IMR-90 (cell line): Measurements from ENCODE around the gene PYY. TPM values are rescaled to one million over a fixed set of nuclear protein-coding genes. Genes with fewer than 3 reads are reported as not detected.
A peak's percentile ranks its signal among the peaks of the same experiment; 100 is the strongest.

Experiments
- ATAC-seq: fragments of 200-7000 bp; cut with Tn5 transposase; 2 replicates; pipeline ENCODE4 v1.9.1; 2020; ENCODE audit warnings: low read depth, mild to moderate bottlenecking, moderate library complexity
- BruUV-seq: library from RNA; stranded (reverse); fragments of 400-500 nt; replicated peaks from 2 replicates; lab custom pipeline; 2021; lab: Mats Ljungman, UMichigan
- CTCF ChIA-PET: fragments of 300-600 bp; formaldehyde crosslinking; extraction: SDS; loops from one replicate; lab custom pipeline; 2021; ENCODE audit warnings: antibody characterized with exemption; lab: Yijun Ruan, JAX
- POLR2A ChIA-PET: fragments of 300-600 bp; sonication (Branson Sonifier 250); formaldehyde crosslinking; loops from one replicate; lab custom pipeline; 2022; ENCODE audit warnings: antibody characterized with exemption; ENCODE audit not compliant: unreplicated experiment; lab: Charles Lee
- DNase-seq: peaks from one replicate; pipeline ENCODE4 v3.0.0; 2013
- H2AFZ ChIP-seq: replicated peaks from 2 replicates; pipeline ENCODE3; 2013; ENCODE audit warnings: low read length, mild to moderate bottlenecking; ENCODE audit not compliant: poor library complexity
- H2AK5ac ChIP-seq: 2 replicates; pipeline ENCODE4 v1.6.1; 2013; ENCODE audit warnings: low read depth, low read length, inconsistent platforms
- H2AK9ac ChIP-seq: replicated peaks from 2 replicates; pipeline ENCODE3; 2013; ENCODE audit warnings: mild to moderate bottlenecking, low read depth, low read length, moderate library complexity; ENCODE audit not compliant: poor library complexity
- H2BK120ac ChIP-seq: 2 replicates; pipeline ENCODE4 v1.6.1; 2013; ENCODE audit warnings: low read depth, low read length, inconsistent platforms
- H2BK15ac ChIP-seq: 3 replicates; pipeline ENCODE4 v1.6.1; 2013; ENCODE audit warnings: low read depth, low read length, inconsistent platforms
- H2BK20ac ChIP-seq: 2 replicates; pipeline ENCODE4 v1.6.1; 2013; ENCODE audit warnings: low read depth, mild to moderate bottlenecking, inconsistent platforms, low read length, moderate library complexity
- H2BK5ac ChIP-seq: 2 replicates; pipeline ENCODE4 v1.6.1; 2013; ENCODE audit warnings: mild to moderate bottlenecking, low read depth, low read length, inconsistent platforms; ENCODE audit not compliant: poor library complexity, severe bottlenecking
- H3K14ac ChIP-seq: replicated peaks from 2 replicates; pipeline ENCODE4 v1.6.1; 2013; ENCODE audit warnings: low read depth, low read length, inconsistent platforms
- H3K18ac ChIP-seq: 2 replicates; pipeline ENCODE4 v1.6.1; 2013; ENCODE audit warnings: low read depth, low read length, control low read depth
- H3K23ac ChIP-seq: 2 replicates; pipeline ENCODE4 v1.6.1; 2013; ENCODE audit warnings: low read depth, low read length, inconsistent platforms
- H3K27ac ChIP-seq: 2 replicates; pipeline ENCODE4 v1.5.1; 2013; ENCODE audit warnings: mild to moderate bottlenecking, control low read depth, low read length; ENCODE audit not compliant: insufficient read depth
- H3K27me3 ChIP-seq: 2 replicates; pipeline ENCODE4 v1.6.1; 2013; ENCODE audit warnings: low read length; ENCODE audit not compliant: control insufficient read depth, insufficient read depth
- H3K36me3 ChIP-seq: 2 replicates; pipeline ENCODE4 v1.6.1; 2013; ENCODE audit warnings: low read length, mixed read lengths; ENCODE audit not compliant: control insufficient read depth, insufficient read depth
- H3K4ac ChIP-seq: 2 replicates; pipeline ENCODE4 v1.6.1; 2013; ENCODE audit warnings: low read depth, low read length, inconsistent platforms
- H3K4me1 ChIP-seq: 2 replicates; pipeline ENCODE4 v1.6.1; 2013; ENCODE audit warnings: low read length, mixed read lengths; ENCODE audit not compliant: control insufficient read depth, insufficient read depth
- H3K4me2 ChIP-seq: 2 replicates; pipeline ENCODE4 v1.6.1; 2013; ENCODE audit warnings: low read depth, mild to moderate bottlenecking, control low read depth, low read length, moderate library complexity
- H3K4me3 ChIP-seq: 2 replicates; pipeline ENCODE4 v1.5.1; 2013; ENCODE audit warnings: low read depth, mild to moderate bottlenecking, control low read depth, low read length, moderate library complexity; ENCODE audit not compliant: insufficient read depth
- H3K56ac ChIP-seq: 2 replicates; pipeline ENCODE4 v1.6.1; 2013; ENCODE audit warnings: low read length, inconsistent platforms; ENCODE audit not compliant: insufficient read depth; ENCODE audit errors: extremely low read depth
- H3K79me1 ChIP-seq, 2 experiments: 2 replicates each; pipeline ENCODE4 v1.6.1; 2013; ENCODE audit warnings: low read length in 2 of 2, inconsistent platforms in 1 of 2, low read depth in 1 of 2
- H3K9ac ChIP-seq: 2 replicates; pipeline ENCODE4 v1.6.1; 2013; ENCODE audit warnings: low read depth, low read length, control low read depth
- H3K9me1 ChIP-seq: 2 replicates; pipeline ENCODE4 v1.6.1; 2013; ENCODE audit warnings: low read length, inconsistent platforms; ENCODE audit not compliant: insufficient read depth
- H3K9me3 ChIP-seq: 2 replicates; pipeline ENCODE4 v1.6.1; 2013; ENCODE audit warnings: low read length; ENCODE audit not compliant: control insufficient read depth, insufficient read depth
- H4K20me1 ChIP-seq: 2 replicates; pipeline ENCODE4 v1.6.1; 2013; ENCODE audit warnings: low read length, inconsistent platforms; ENCODE audit not compliant: insufficient read depth
- H4K5ac ChIP-seq: 2 replicates; pipeline ENCODE4 v1.6.1; 2013; ENCODE audit warnings: mild to moderate bottlenecking, low read depth, low read length, control low read depth
- H4K8ac ChIP-seq, 2 experiments: 2 replicates each; pipeline ENCODE4 v1.6.1; 2013; ENCODE audit warnings: low read depth in 2 of 2, low read length in 2 of 2, control low read depth in 1 of 2, inconsistent platforms in 1 of 2
- H4K91ac ChIP-seq: 2 replicates; pipeline ENCODE4 v1.6.1; 2013; ENCODE audit warnings: low read depth, low read length, inconsistent platforms; ENCODE audit not compliant: insufficient read depth
- BHLHE40 ChIP-seq: fragments of 150-350 bp; IDR thresholded peaks from 2 replicates; pipeline ENCODE4 v1.6.1; 2016; ENCODE audit warnings: mild to moderate bottlenecking, low read depth, low read length
- CEBPB ChIP-seq: IDR thresholded peaks from 2 replicates; pipeline ENCODE4 v1.6.1; 2012; ENCODE audit warnings: low read depth, low read length, improper control_type of control experiment
- CHD1 ChIP-seq: IDR thresholded peaks from 2 replicates; pipeline ENCODE4 v1.6.1; 2012; ENCODE audit warnings: low read depth, low read length, improper control_type of control experiment
- FOS ChIP-seq: fragments of 150-350 bp; IDR thresholded peaks from 2 replicates; pipeline ENCODE4 v1.6.1; 2016; ENCODE audit warnings: low read depth, low read length
- MAFK ChIP-seq: IDR thresholded peaks from 2 replicates; pipeline ENCODE4 v1.6.1; 2012; ENCODE audit warnings: low read depth, low read length, improper control_type of control experiment
- MXI1 ChIP-seq: IDR thresholded peaks from 2 replicates; pipeline ENCODE4 v1.6.1; 2012; ENCODE audit warnings: low read depth, mild to moderate bottlenecking, low read length, moderate library complexity, borderline replicate concordance
- NFE2L2 ChIP-seq: fragments of 150-350 bp; IDR thresholded peaks from 2 replicates; pipeline ENCODE4 v1.6.1; 2016; ENCODE audit warnings: low read depth, mild to moderate bottlenecking, low read length
- POLR2A ChIP-seq: IDR thresholded peaks from 2 replicates; pipeline ENCODE4 v1.6.1; 2012; ENCODE audit warnings: mild to moderate bottlenecking, low read depth, low read length
- RAD21 ChIP-seq: IDR thresholded peaks from 2 replicates; pipeline ENCODE4 v1.6.1; 2012; ENCODE audit warnings: low read length, improper control_type of control experiment
- RCOR1 ChIP-seq: IDR thresholded peaks from 2 replicates; pipeline ENCODE4 v1.6.1; 2012; ENCODE audit warnings: mild to moderate bottlenecking, low read length, improper control_type of control experiment; ENCODE audit not compliant: insufficient replicate concordance
- RFX5 ChIP-seq: IDR thresholded peaks from 2 replicates; pipeline ENCODE4 v1.8.0; 2012; ENCODE audit warnings: low read depth, mild to moderate bottlenecking, low read length, moderate library complexity
- SMC3 ChIP-seq: fragments of 150-350 bp; IDR thresholded peaks from 2 replicates; pipeline ENCODE4 v1.6.1; 2016; ENCODE audit warnings: low read depth, mild to moderate bottlenecking, antibody characterized with exemption, low read length, moderate library complexity
- WGBS, 2 experiments: methylation state at CpG; one replicate each; pipeline versions ENCODE4 v1.1.5 to v1.1.7; 2013; ENCODE audit warnings: missing lambda C conversion rate in 2 of 2; ENCODE audit not compliant: insufficient read length in 1 of 2; ENCODE audit errors: extremely low coverage in 2 of 2; 5-methylcytosine and 5-hydroxymethylcytosine counted together
- dilution Hi-C: fragments of 300-500 bp; cut with HindIII; formaldehyde crosslinking; loops from one replicate; pipeline ENCODE4 v1.14.3; 2018; ENCODE audit warnings: low sequenced_read_pairs; ENCODE audit not compliant: unreplicated experiment
- in situ Hi-C: fragments of 300-500 bp; cut with MboI; formaldehyde crosslinking; loops from 3 replicates; pipeline ENCODE4 v1.14.3; 2019; ENCODE audit warnings: low sequenced_read_pairs, inconsistent platforms, mixed read lengths
- intact Hi-C: fragments of 100-400 bp; cut with micrococcal nuclease; formaldehyde crosslinking; loops from 2 replicates; pipeline ENCODE4 v1.10.0; 2022
- polyA plus RNA-seq, 3 experiments: library from polyadenylated mRNA; depleted of rRNA; stranded (reverse); fragments of >200 nt; gene quantifications; 2 replicates each; pipeline ENCODE4 v1.2.3, GENCODE V29; 2012; ENCODE audit warnings: low replicate concordance in 1 of 3
- total RNA-seq: library from RNA; depleted of rRNA; stranded (reverse); fragments of >200 nt; gene quantifications from 2 replicates; pipeline ENCODE4 v1.2.3, GENCODE V29; 2012
- TF ChIP-seq, protein P1 (sequence below): conservative IDR thresholded peaks from 2 replicates; pipeline ENCODE4 v1.5.1; 2012; ENCODE audit warnings: mild to moderate bottlenecking, low read depth, low read length, improper control_type of control experiment
- TF ChIP-seq, protein P2 (sequence below): fragments of 150-350 bp; IDR thresholded peaks from 2 replicates; pipeline ENCODE4 v1.6.1; 2016; ENCODE audit warnings: low read depth, mild to moderate bottlenecking, low read length, moderate library complexity, borderline replicate concordance

The PYY gene
- total and polyA plus RNA-seq, 2 of the 4 experiments (the other 2 are of a cell fraction): not detected

DNA sequence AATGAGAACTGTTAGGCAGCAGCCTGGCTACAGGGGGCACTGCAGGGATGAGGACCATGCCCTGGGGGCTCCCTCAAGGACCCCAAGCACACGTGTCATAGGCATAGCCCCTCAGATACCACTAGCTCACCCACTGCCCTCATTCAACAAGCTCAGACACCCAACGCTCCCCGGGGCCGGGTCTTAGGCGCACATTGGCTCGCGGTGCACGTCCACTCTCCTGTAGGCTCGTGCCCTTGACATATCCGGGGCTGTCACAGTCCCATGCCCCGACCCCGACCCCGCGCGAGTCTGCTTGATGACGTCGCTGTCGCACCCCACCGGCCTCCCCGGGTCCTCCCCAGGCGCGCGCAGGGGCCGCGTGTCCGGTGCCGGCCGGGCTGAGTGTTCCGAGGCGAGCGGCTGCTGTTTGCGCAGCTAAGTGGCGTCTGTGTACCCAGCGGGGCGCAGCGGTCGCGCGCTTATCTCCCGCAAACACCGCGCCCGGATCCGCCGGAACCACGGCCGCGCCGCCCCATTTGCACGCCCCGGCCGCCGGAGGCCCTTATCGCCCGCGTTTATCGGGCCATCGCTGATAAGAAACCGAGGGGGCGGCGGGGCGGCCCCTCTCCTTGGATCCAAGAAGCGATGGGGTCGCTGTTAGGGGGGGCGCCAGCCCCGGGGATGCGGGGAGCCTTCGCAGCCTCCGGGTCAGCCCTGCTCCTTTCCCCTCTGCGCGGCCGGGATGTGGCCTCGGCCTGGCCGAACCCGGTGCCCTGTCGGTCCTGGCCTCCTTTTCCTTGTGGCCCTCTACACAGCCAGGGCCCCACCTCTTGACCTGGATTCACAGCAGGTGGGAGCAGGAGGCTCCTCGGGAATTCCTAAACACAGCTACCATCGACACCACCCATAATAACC is 30.0 kb upstream of the PYY start (continued):
- TF ChIP-seq MAFK (no peak), RAD21 (no peak)

DNA sequence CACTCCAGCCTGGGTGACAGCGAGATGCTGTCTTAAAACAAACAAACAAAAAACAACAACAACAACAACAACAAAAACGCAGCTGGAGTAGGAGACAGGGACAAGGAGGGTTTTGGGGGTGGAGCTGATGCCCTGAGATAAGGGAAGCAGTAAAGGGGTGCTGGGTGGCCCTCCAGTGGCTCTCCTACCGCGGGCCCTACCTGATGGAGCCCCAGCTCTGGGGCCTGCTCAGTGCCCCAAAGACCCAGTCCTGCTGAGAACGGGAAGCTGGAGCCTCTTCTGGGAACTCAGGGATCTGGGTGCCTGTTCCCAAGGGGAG is 29.4 kb upstream of the PYY start:
- no peak overlapping the region for H3K4me3 ChIP-seq

More for the DNA sequence above, 29.4 kb upstream of the PYY start:
- no peak overlapping the region for H2BK5ac ChIP-seq
- no peaks in the 10 kb centered on the region for H3K79me1 ChIP-seq
- no peak overlapping the region for H4K8ac ChIP-seq
- H3K14ac ChIP-seq: no peak overlapping the region
- no peaks in the 10 kb centered on the region for H3K36me3 ChIP-seq
- no TSS peak for BruUV-seq
- in situ Hi-C loops: no loop called here
- TF ChIP-seq, protein P1, sequence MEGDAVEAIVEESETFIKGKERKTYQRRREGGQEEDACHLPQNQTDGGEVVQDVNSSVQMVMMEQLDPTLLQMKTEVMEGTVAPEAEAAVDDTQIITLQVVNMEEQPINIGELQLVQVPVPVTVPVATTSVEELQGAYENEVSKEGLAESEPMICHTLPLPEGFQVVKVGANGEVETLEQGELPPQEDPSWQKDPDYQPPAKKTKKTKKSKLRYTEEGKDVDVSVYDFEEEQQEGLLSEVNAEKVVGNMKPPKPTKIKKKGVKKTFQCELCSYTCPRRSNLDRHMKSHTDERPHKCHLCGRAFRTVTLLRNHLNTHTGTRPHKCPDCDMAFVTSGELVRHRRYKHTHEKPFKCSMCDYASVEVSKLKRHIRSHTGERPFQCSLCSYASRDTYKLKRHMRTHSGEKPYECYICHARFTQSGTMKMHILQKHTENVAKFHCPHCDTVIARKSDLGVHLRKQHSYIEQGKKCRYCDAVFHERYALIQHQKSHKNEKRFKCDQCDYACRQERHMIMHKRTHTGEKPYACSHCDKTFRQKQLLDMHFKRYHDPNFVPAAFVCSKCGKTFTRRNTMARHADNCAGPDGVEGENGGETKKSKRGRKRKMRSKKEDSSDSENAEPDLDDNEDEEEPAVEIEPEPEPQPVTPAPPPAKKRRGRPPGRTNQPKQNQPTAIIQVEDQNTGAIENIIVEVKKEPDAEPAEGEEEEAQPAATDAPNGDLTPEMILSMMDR: no peak
- TF ChIP-seq CHD1 (no peak), FOS (no peak), MAFK (no peak), CEBPB (no peak), RFX5 (no peak), POLR2A (no peak), BHLHE40 (no peak), RCOR1 (no peak), SMC3 (no peak), MXI1 (no peak), NFE2L2 (no peak)
- TF ChIP-seq, protein P2, sequence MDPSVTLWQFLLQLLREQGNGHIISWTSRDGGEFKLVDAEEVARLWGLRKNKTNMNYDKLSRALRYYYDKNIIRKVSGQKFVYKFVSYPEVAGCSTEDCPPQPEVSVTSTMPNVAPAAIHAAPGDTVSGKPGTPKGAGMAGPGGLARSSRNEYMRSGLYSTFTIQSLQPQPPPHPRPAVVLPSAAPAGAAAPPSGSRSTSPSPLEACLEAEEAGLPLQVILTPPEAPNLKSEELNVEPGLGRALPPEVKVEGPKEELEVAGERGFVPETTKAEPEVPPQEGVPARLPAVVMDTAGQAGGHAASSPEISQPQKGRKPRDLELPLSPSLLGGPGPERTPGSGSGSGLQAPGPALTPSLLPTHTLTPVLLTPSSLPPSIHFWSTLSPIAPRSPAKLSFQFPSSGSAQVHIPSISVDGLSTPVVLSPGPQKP: no peak
- no peak overlapping the region for H3K18ac ChIP-seq
- ChIA-PET POLR2A (no interaction called here), CTCF (interaction anchor here (1.2 kb wide), 1 partner anchor 20 kb away, joined by 6 read pairs; no protein-coding TSS in a partner anchor)
- H3K23ac ChIP-seq: no peak overlapping the region
- H2BK15ac ChIP-seq: no peak overlapping the region
- ATAC-seq (no peak), DNase-seq (no peak)
- WGBS, 2 experiments: no CpG with 5 or more reads among the region's 5 CpGs
- H4K91ac ChIP-seq: no peak overlapping the region
- H2BK120ac ChIP-seq: no peak overlapping the region
- no peak overlapping the region for H2AK5ac ChIP-seq
- no peak overlapping the region for H2AK9ac ChIP-seq
- H3K4me2 ChIP-seq: no peak overlapping the region
- H3K9me3 ChIP-seq: no peaks in the 10 kb centered on the region
- intact Hi-C loops: no loop called here
- peak overlapping the region; percentile 75 for H2AFZ ChIP-seq
- H3K9ac ChIP-seq: no peak overlapping the region
- no peak overlapping the region for H2BK20ac ChIP-seq
- H3K56ac ChIP-seq: no peak overlapping the region
- H4K5ac ChIP-seq: no peak overlapping the region
- no peaks in the 10 kb centered on the region for H3K9me1 ChIP-seq
- no peak overlapping the region for H3K4ac ChIP-seq
- H3K27me3 ChIP-seq: peaks cover 79% of the 10 kb centered on the region
- dilution Hi-C loops: no loop called here
- H4K20me1 ChIP-seq: no peaks in the 10 kb centered on the region
- H3K27ac ChIP-seq: no peak overlapping the region
- peaks cover 2% of the 10 kb centered on the region; the same call in 1 of the 2 replicates for H3K4me1 ChIP-seq
